Breast epithelium (tissue), 3 donors: Measurements from ENCODE around the gene TBC1D8.

Experiments
- POLR2A ChIP-seq: fragments of 450-650 bp; IDR thresholded peaks from one replicate; pipeline ENCODE4 v1.6.1; 2016; ENCODE audit warnings: antibody characterized with exemption, mild to moderate bottlenecking, moderate library complexity
- POLR2AphosphoS5 ChIP-seq, 3 donors: sonication (generic); formaldehyde crosslinking; IDR thresholded peaks; one replicate each; pipeline ENCODE4 v1.6.1; 2017; ENCODE audit warnings: antibody characterized with exemption in 3 of 3
- TF ChIP-seq, protein P1 (sequence below), 3 donors: fragments of 450-650 bp; IDR thresholded peaks; one replicate each; pipeline ENCODE4 v1.5.1; 2016 to 2017; ENCODE audit warnings: antibody characterized with exemption in 3 of 3, mild to moderate bottlenecking in 3 of 3, moderate library complexity in 3 of 3

DNA sequence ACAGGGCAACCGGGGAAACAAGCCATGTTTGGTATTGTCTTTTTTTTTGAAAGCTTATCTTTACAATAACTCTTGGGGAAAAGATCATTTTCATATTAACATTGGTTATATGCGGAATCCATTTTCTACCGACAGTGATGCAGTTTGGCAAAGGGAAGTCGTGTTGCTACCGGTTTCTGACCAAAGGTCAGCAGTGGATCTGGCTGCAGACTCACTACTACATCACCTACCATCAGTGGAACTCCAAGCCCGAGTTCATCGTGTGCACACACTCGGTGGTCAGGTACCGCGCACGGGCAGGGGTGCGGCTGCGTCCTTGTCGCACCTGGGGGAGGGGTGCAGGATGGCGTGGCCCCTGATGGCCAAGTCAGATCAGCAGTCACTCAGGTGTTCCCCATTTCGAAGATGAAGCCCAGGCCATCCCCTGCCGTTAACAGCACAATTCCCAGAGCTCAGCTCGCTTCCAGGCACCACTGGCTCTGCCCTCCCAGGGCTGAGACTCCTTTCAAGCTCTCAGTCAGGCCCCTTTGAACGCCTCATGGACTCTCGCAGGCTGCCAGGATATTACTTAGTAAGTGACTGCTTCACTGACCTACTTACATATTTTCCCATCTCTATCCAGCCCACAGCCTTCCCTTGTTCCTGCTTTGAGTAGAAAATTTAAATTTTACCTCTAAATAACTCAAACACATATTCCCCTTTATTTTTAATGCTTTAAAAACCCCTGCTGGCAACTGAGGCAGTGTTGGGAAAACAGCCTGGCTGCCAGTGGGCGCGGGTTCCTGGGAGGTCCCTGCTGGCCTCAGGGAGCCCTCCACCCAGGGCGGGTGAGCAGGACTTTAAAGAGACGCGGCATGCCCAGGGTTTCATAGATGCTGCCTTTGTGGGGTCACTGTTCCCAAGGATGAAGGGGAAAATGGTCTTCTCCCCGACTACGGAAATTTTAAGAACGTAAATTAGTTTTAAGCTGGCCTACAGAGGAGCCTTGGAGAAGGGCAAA is 182.7 kb downstream of the TBC1D8 start:
- TF ChIP-seq, protein P1, sequence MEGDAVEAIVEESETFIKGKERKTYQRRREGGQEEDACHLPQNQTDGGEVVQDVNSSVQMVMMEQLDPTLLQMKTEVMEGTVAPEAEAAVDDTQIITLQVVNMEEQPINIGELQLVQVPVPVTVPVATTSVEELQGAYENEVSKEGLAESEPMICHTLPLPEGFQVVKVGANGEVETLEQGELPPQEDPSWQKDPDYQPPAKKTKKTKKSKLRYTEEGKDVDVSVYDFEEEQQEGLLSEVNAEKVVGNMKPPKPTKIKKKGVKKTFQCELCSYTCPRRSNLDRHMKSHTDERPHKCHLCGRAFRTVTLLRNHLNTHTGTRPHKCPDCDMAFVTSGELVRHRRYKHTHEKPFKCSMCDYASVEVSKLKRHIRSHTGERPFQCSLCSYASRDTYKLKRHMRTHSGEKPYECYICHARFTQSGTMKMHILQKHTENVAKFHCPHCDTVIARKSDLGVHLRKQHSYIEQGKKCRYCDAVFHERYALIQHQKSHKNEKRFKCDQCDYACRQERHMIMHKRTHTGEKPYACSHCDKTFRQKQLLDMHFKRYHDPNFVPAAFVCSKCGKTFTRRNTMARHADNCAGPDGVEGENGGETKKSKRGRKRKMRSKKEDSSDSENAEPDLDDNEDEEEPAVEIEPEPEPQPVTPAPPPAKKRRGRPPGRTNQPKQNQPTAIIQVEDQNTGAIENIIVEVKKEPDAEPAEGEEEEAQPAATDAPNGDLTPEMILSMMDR (IDR thresholded peaks at IDR 0.05): no peak
- TF ChIP-seq POLR2AphosphoS5 (IDR thresholded peaks at IDR 0.05) (no peak), POLR2A (no peak)
